ENCODE data around the gene PITX1.
"Not testable (repeated sequence)": the region's sequence is repeated elsewhere in the genome, so short reads cannot be mapped to it uniquely, and the experiment has no call there.

The PITX1 gene

GRCh38 chr5:135033901-135034235, at the start of gene PITX1:
Gene PITX1 (minus strand): TSS chr5:135034228. CDS start chr5:135033881, 347 bp downstream.
- Histone ChIP-seq H3K9me3 (ENCODE audit: control insufficient read depth, insufficient read depth, low read length) (no peaks in the 10 kb centered on the region), H3K27ac (ENCODE audit: low read length) (no peak within 1 kb of the TSS), H3K4me1 (ENCODE audit: control insufficient read depth, insufficient read depth, low read length) (peaks cover 4% of the 10 kb centered on the region), H3K4me3 (ENCODE audit: low read length) (peak within 1 kb of the TSS; percentile 10; the same call in 1 of the 2 replicates), H3K36me3 (ENCODE audit: control insufficient read depth, insufficient read depth, low read length) (no peaks in the 10 kb centered on the region), H3K27me3 (ENCODE audit: control insufficient read depth, insufficient read depth, low read length) (peaks cover 84% of the 10 kb centered on the region)
- no peak for DNase-seq (ENCODE audit: low read depth, low spot score)
- WGBS (ENCODE audit: insufficient coverage, insufficient read length), result no CpG with 5 or more reads among the region's 49 CpGs

- H3K27ac ChIP-seq (ENCODE audit: low read length); DNase-seq (ENCODE audit: low read depth, low spot score); H3K4me1 ChIP-seq (ENCODE audit: control insufficient read depth, insufficient read depth, low read length); H3K27me3 ChIP-seq (ENCODE audit: control insufficient read depth, insufficient read depth, low read length); H3K4me3 ChIP-seq (ENCODE audit: low read length); H3K9me3 ChIP-seq (ENCODE audit: control insufficient read depth, insufficient read depth, low read length); H3K36me3 ChIP-seq (ENCODE audit: control insufficient read depth, insufficient read depth, low read length): not testable (repeated sequence)
- WGBS (ENCODE audit: insufficient coverage, insufficient read length), result no CpG with 5 or more reads among the region's 3 CpGs
These were observed 49.3 kb upstream of the PITX1 start for GRCh38 chr5:135083334-135083733.

GRCh38 chr5:135081240-135081639, 47.2 kb upstream of the PITX1 start:
- H3K27ac ChIP-seq (ENCODE audit: low read length), result no peak overlapping the region
- no peak for DNase-seq (ENCODE audit: low read depth, low spot score)
- no peak overlapping the region for H3K4me3 ChIP-seq (ENCODE audit: low read length)
- no peaks in the 10 kb centered on the region for H3K36me3 ChIP-seq (ENCODE audit: control insufficient read depth, insufficient read depth, low read length)
- H3K27me3 ChIP-seq (ENCODE audit: control insufficient read depth, insufficient read depth, low read length), result no peaks in the 10 kb centered on the region
- whole genome bisulfite sequencing (ENCODE audit: insufficient coverage, insufficient read length), result no CpG with 5 or more reads among the region's 2 CpGs
- no peaks in the 10 kb centered on the region for H3K4me1 ChIP-seq (ENCODE audit: control insufficient read depth, insufficient read depth, low read length)
- no peaks in the 10 kb centered on the region for H3K9me3 ChIP-seq (ENCODE audit: control insufficient read depth, insufficient read depth, low read length)

GRCh38 chr5:135079760-135080159, 45.7 kb upstream of the PITX1 start:
- DNase-seq (ENCODE audit: low read depth, low spot score), result no peak
- Histone ChIP-seq H3K36me3 (ENCODE audit: control insufficient read depth, insufficient read depth, low read length) (no peaks in the 10 kb centered on the region), H3K9me3 (ENCODE audit: control insufficient read depth, insufficient read depth, low read length) (no peaks in the 10 kb centered on the region), H3K4me1 (ENCODE audit: control insufficient read depth, insufficient read depth, low read length) (no peaks in the 10 kb centered on the region), H3K4me3 (ENCODE audit: low read length) (no peak overlapping the region), H3K27me3 (ENCODE audit: control insufficient read depth, insufficient read depth, low read length) (no peaks in the 10 kb centered on the region), H3K27ac (ENCODE audit: low read length) (no peak overlapping the region)
- no CpG with 5 or more reads among the region's 2 CpGs for WGBS (ENCODE audit: insufficient coverage, insufficient read length)

GRCh38 chr5:135079099-135079681, 45.2 kb upstream of the PITX1 start:
- H3K4me3 ChIP-seq (ENCODE audit: low read length), result no peak overlapping the region
- no peak overlapping the region for H3K27ac ChIP-seq (ENCODE audit: low read length)
- H3K27me3 ChIP-seq (ENCODE audit: control insufficient read depth, insufficient read depth, low read length), result no peaks in the 10 kb centered on the region
- H3K4me1 ChIP-seq (ENCODE audit: control insufficient read depth, insufficient read depth, low read length), result no peaks in the 10 kb centered on the region
- no peak for DNase-seq (ENCODE audit: low read depth, low spot score)
- no peaks in the 10 kb centered on the region for H3K36me3 ChIP-seq (ENCODE audit: control insufficient read depth, insufficient read depth, low read length)
- H3K9me3 ChIP-seq (ENCODE audit: control insufficient read depth, insufficient read depth, low read length), result no peaks in the 10 kb centered on the region
- WGBS (ENCODE audit: insufficient coverage, insufficient read length), result no CpG with 5 or more reads among the region's 3 CpGs

GRCh38 chr5:135076801-135077200, 42.8 kb upstream of the PITX1 start:
- H3K9me3 ChIP-seq (ENCODE audit: control insufficient read depth, insufficient read depth, low read length), result no peaks in the 10 kb centered on the region
- no peak overlapping the region for H3K27ac ChIP-seq (ENCODE audit: low read length)
- H3K4me1 ChIP-seq (ENCODE audit: control insufficient read depth, insufficient read depth, low read length), result peaks cover 3% of the 10 kb centered on the region; the same call in 1 of the 2 replicates
- no peak overlapping the region for H3K4me3 ChIP-seq (ENCODE audit: low read length)
- no peaks in the 10 kb centered on the region for H3K36me3 ChIP-seq (ENCODE audit: control insufficient read depth, insufficient read depth, low read length)
- 0 out of 2 replicates have a peak, but pooled peaks cover 3% of the 10 kb centered on the region for H3K27me3 ChIP-seq (ENCODE audit: control insufficient read depth, insufficient read depth, low read length)
- DNase-seq (ENCODE audit: low read depth, low spot score), result no peak
- WGBS (ENCODE audit: insufficient coverage, insufficient read length), result no CpG with 5 or more reads among the region's 4 CpGs

- no peak overlapping the region for H3K27ac ChIP-seq (ENCODE audit: low read length)
- no peaks in the 10 kb centered on the region for H3K9me3 ChIP-seq (ENCODE audit: control insufficient read depth, insufficient read depth, low read length)
- 0 out of 2 replicates have a peak, but pooled peaks cover 3% of the 10 kb centered on the region for H3K27me3 ChIP-seq (ENCODE audit: control insufficient read depth, insufficient read depth, low read length)
- WGBS (ENCODE audit: insufficient coverage, insufficient read length), result no CpG with 5 or more reads among the region's 12 CpGs
- peaks cover 3% of the 10 kb centered on the region; the same call in 1 of the 2 replicates for H3K4me1 ChIP-seq (ENCODE audit: control insufficient read depth, insufficient read depth, low read length)
- no peaks in the 10 kb centered on the region for H3K36me3 ChIP-seq (ENCODE audit: control insufficient read depth, insufficient read depth, low read length)
- H3K4me3 ChIP-seq (ENCODE audit: low read length), result no peak overlapping the region
- no peak for DNase-seq (ENCODE audit: low read depth, low spot score)
These were observed 42.0 kb upstream of the PITX1 start for GRCh38 chr5:135076051-135076491.

- Histone ChIP-seq H3K36me3 (ENCODE audit: control insufficient read depth, insufficient read depth, low read length) (no peaks in the 10 kb centered on the region), H3K4me3 (ENCODE audit: low read length) (no peak overlapping the region), H3K9me3 (ENCODE audit: control insufficient read depth, insufficient read depth, low read length) (no peaks in the 10 kb centered on the region), H3K27ac (ENCODE audit: low read length) (no peak overlapping the region), H3K27me3 (ENCODE audit: control insufficient read depth, insufficient read depth, low read length) (0 out of 2 replicates have a peak, but pooled peaks cover 3% of the 10 kb centered on the region), H3K4me1 (ENCODE audit: control insufficient read depth, insufficient read depth, low read length) (peaks cover 3% of the 10 kb centered on the region; the same call in 1 of the 2 replicates)
- no peak for DNase-seq (ENCODE audit: low read depth, low spot score)
- WGBS (ENCODE audit: insufficient coverage, insufficient read length), result no CpG with 5 or more reads among the region's 4 CpGs
These were observed 41.6 kb upstream of the PITX1 start for GRCh38 chr5:135075621-135076020.

- DNase-seq (ENCODE audit: low read depth, low spot score), result no peak
- Histone ChIP-seq H3K4me1 (ENCODE audit: control insufficient read depth, insufficient read depth, low read length) (peaks cover 3% of the 10 kb centered on the region; the same call in 1 of the 2 replicates), H3K9me3 (ENCODE audit: control insufficient read depth, insufficient read depth, low read length) (no peaks in the 10 kb centered on the region), H3K27me3 (ENCODE audit: control insufficient read depth, insufficient read depth, low read length) (peaks cover 3% of the 10 kb centered on the region; the same call in 1 of the 2 replicates), H3K4me3 (ENCODE audit: low read length) (no peak overlapping the region), H3K36me3 (ENCODE audit: control insufficient read depth, insufficient read depth, low read length) (no peaks in the 10 kb centered on the region), H3K27ac (ENCODE audit: low read length) (no peak overlapping the region)
- WGBS (ENCODE audit: insufficient coverage, insufficient read length), result no CpG with 5 or more reads among the region's 8 CpGs
These were observed 39.8 kb upstream of the PITX1 start for GRCh38 chr5:135073761-135074345.

- Histone ChIP-seq H3K4me3 (ENCODE audit: low read length) (no peak overlapping the region), H3K4me1 (ENCODE audit: control insufficient read depth, insufficient read depth, low read length) (peaks cover 3% of the 10 kb centered on the region), H3K36me3 (ENCODE audit: control insufficient read depth, insufficient read depth, low read length) (no peaks in the 10 kb centered on the region), H3K27me3 (ENCODE audit: control insufficient read depth, insufficient read depth, low read length) (peaks cover 3% of the 10 kb centered on the region; the same call in 1 of the 2 replicates), H3K9me3 (ENCODE audit: control insufficient read depth, insufficient read depth, low read length) (no peaks in the 10 kb centered on the region), H3K27ac (ENCODE audit: low read length) (no peak overlapping the region)
- no peak for DNase-seq (ENCODE audit: low read depth, low spot score)
- WGBS (ENCODE audit: insufficient coverage, insufficient read length), result no CpG with 5 or more reads among the region's 13 CpGs
These were observed 38.6 kb upstream of the PITX1 start for GRCh38 chr5:135072387-135073281.

Measured in iPS DF 6.9 (cell line).